ENCODE data around the gene RGS19. TPM values are rescaled to one million over a fixed set of nuclear protein-coding genes. Genes with fewer than 3 reads are reported as not detected.

RGS19 gene
- total RNA-seq, 4 donors from 2014 or later, result 10.4 to 26.4 (median 16.6) TPM

DNA sequence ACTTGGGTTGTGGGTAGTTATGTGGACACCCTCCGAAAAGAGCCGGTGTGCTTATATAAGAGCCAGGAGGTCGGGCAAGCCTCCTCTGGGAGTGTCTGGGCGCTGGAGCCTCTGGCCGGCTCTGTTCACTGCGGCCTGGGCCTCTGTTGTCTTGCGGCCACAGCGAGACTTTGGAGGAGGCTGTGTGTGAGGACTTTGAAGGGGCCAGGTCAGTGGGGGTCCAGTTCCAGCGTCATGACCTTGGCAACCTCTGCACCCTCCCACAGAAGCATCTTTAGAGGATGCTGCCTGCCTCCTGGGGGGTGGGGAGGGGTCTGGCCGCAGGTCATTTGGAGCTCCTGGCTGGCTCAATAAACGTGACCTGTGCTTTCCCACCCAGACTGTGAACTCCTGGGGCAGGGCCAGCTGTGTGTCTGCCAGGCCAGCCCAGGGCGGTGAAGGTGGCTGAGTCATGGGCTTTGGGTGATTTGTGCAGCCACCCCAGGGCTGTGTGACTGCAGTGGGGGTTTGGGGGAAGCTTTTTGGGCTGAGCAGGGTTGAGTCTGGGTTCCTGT lies 15.1 kb downstream of the RGS19 start:
- no peak for TF ChIP-seq POLR2A (IDR thresholded peaks at IDR 0.05)
- TF ChIP-seq, protein P1, sequence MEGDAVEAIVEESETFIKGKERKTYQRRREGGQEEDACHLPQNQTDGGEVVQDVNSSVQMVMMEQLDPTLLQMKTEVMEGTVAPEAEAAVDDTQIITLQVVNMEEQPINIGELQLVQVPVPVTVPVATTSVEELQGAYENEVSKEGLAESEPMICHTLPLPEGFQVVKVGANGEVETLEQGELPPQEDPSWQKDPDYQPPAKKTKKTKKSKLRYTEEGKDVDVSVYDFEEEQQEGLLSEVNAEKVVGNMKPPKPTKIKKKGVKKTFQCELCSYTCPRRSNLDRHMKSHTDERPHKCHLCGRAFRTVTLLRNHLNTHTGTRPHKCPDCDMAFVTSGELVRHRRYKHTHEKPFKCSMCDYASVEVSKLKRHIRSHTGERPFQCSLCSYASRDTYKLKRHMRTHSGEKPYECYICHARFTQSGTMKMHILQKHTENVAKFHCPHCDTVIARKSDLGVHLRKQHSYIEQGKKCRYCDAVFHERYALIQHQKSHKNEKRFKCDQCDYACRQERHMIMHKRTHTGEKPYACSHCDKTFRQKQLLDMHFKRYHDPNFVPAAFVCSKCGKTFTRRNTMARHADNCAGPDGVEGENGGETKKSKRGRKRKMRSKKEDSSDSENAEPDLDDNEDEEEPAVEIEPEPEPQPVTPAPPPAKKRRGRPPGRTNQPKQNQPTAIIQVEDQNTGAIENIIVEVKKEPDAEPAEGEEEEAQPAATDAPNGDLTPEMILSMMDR (IDR thresholded peaks at IDR 0.05), result no peak
- no peak for DNase-seq (ENCODE audit: low spot score in 2 of 2)
- 31% methylated on average over 12 of the region's 12 CpGs for WGBS, 2 donors
- intact Hi-C loops (cut with DNase I; ENCODE audit: low total_unique reads), result no loop called here
- no peak overlapping the region for H3K4me3 ChIP-seq (ENCODE audit: low read depth, poor library complexity, severe bottlenecking)

DNA sequence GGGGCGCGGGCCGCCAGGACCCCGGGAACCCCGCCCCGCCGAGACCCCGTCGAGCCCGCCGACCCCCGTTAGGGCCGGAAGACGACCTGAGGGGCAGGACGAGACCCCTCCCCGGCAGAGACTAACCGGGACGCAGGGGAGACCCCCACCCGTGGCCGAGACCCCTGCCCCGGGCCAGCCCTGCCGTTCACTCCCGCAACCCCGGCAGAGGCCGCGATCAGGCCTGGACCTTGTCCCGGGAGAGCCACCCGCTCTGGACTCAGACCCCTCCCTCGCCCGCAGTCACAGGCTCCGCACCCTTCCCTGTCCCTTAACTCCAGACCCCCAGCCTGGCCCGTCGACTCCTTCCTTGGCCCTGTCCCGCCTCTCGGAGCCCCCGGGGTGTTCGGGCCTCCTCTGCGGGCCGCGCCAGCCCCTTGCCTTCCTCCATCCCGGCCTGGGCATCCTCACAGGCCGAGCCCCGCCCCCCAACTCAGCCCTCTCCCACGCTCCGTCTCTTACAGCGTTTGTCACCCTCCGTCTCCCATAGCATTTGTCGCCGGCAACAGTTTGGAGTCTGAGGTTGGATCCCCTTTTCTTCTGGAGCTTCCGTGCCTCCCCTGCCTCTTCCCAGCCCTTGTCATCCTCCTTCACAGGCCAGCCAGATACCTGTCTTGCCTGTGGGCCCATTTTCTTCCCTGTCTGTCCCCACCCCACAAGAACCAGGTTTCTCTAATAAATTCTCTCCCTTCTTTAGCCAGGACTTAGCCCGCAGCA lies 15.8 kb downstream of the RGS19 start:
- intact Hi-C loops (cut with DNase I; ENCODE audit: low total_unique reads), result no loop called here
- WGBS, 2 donors, result 1 to 2% methylated on average over 32 to 44 of the region's 51 CpGs
- H3K4me3 ChIP-seq (ENCODE audit: low read depth, poor library complexity, severe bottlenecking), result peak overlapping the region; percentile 61
- TF ChIP-seq, protein P1 (IDR thresholded peaks at IDR 0.05), result no peak
- no peak for TF ChIP-seq POLR2A (IDR thresholded peaks at IDR 0.05)
- DNase-seq (ENCODE audit: low spot score in 2 of 2), result no peak

DNA sequence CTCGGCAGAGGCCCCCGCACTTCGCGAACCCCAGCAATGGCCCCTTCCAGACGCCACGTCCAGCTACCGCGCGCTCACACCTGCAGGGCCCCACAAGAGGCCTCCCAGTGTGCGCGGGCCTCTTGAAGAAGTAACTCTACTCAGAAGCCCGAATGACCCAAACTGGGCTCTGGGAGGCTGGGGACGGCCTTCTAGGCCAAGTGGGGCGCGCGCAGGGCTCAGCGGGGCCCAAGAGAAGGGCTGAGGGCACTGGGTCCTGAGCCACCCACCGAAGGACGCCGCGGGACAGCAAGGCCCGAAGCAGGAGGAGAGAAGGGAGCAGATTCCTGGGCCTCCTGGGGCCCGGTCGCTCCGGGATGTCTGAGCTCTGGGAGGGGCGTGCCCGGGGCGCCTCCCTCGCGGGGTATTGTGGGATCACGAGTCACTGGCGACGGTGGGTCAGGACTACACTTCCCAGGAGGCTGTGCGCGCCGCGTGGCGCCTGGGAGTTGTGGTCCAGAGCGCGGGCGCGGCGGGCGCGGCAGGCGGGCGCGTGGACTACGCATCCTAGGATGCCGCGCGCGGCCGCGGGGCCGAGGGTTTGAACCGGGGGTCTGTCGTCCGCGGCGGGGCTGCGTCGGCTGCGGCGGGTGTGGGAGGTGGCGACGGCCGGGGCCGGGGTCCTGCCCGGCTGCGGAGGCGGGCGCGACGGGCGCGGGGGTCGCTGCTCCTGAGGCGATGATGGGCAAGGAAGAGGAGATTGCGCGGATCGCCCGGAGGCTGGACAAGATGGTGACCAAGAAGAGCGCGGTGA lies 16.5 kb downstream of the RGS19 start, which contains the start of gene TCEA2:
Gene TCEA2, plus strand, starts transcription at position 603 of the 793 bp plus-strand sequence. Its CDS starts 115 bp downstream, at position 718.
- WGBS, 2 donors, result 5 to 8% methylated on average over 33 to 56 of the region's 85 CpGs
- intact Hi-C loops (cut with DNase I; ENCODE audit: low total_unique reads), result no loop called here
- H3K4me3 ChIP-seq (ENCODE audit: low read depth, poor library complexity, severe bottlenecking), result peak within 1 kb of the TSS; percentile 61
- peak; percentile 97 to 100 for DNase-seq (ENCODE audit: low spot score in 2 of 2)
- TF ChIP-seq, protein P1 (IDR thresholded peaks at IDR 0.05), result no peak
- no peak for TF ChIP-seq POLR2A (IDR thresholded peaks at IDR 0.05)

DNA sequence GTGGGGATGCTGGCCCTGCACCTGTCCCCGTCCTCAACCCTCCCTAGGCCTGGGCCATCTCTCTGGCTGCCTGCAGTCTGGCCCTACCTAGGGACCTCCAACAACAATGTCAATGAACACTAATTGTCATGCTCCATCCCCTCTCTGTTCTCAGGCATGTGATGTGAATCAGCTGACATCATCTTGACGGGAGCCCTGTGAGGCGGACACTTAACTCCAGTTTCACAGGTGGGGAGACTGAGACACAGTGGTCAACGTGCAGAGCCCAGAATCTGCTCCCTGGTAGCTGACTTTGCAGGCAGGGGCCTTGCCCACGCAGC lies 17.1 kb downstream of the RGS19 start:
- WGBS, 2 donors, result 44 to 49% methylated on average over 5 of the region's 5 CpGs
- DNase-seq (ENCODE audit: low spot score in 2 of 2), result no peak
- intact Hi-C loops (cut with DNase I; ENCODE audit: low total_unique reads), result no loop called here
- H3K4me3 ChIP-seq (ENCODE audit: low read depth, poor library complexity, severe bottlenecking), result no peak overlapping the region
- TF ChIP-seq, protein P1 (IDR thresholded peaks at IDR 0.05), result no peak
- no peak for TF ChIP-seq POLR2A (IDR thresholded peaks at IDR 0.05)

DNA sequence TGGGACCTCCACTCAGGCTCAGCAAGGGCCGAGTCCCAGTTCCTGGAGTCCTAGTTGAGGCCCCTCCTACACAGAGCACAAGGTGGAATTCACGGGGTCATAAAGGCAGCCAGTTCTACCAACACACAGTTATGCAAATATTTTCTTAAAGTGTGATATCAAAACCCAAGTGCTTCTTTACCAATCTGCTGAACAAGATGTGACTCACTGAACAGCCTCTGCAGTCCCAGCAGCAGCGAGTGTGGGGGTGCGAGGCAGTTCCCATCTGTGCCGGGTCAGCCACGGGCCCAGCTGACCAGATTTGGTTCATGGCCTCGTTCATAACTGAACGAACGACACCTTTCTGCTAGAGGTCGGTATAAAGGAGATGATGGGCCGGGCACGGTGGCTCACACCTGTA lies 20.8 kb downstream of the RGS19 start:
- no peak for DNase-seq (ENCODE audit: low spot score in 2 of 2)
- 82 to 90% methylated on average over 12 of the region's 12 CpGs for WGBS, 2 donors
- TF ChIP-seq, protein P1 (IDR thresholded peaks at IDR 0.05), result no peak
- no peak for TF ChIP-seq POLR2A (IDR thresholded peaks at IDR 0.05)
- intact Hi-C loops (cut with DNase I; ENCODE audit: low total_unique reads), result no loop called here
- no peak overlapping the region for H3K4me3 ChIP-seq (ENCODE audit: low read depth, poor library complexity, severe bottlenecking)
